DOHH2 (cell line): ENCODE measurements around the gene MKNK2.

ENCODE experiments used
- H3F3A ChIP-seq: fragments of 200-600 bp; sonication (generic), shearing (Covaris generic); 2 replicates; pipeline ENCODE4 v1.6.0; 2016; ENCODE audit warnings: antibody characterized with exemption, mild to moderate bottlenecking; ENCODE audit not compliant: control insufficient read depth, insufficient read depth
- H3K27ac ChIP-seq: fragments of 200-600 bp; sonication (generic); 2 replicates; pipeline ENCODE4 v1.5.1; 2014; ENCODE audit warnings: low read depth, mild to moderate bottlenecking, low read length, moderate library complexity
- H3K27me3 ChIP-seq: fragments of 200-600 bp; sonication (generic); 2 replicates; pipeline ENCODE4 v1.6.1; 2014; ENCODE audit warnings: mild to moderate bottlenecking, low read length, mixed read lengths; ENCODE audit not compliant: control insufficient read depth
- H3K36me3 ChIP-seq: fragments of 200-600 bp; sonication (generic); 2 replicates; pipeline ENCODE4 v1.6.1; 2014; ENCODE audit warnings: mild to moderate bottlenecking, low read length, moderate library complexity, mixed read lengths; ENCODE audit not compliant: control insufficient read depth
- H3K4me1 ChIP-seq: fragments of 200-600 bp; sonication (generic); 2 replicates; pipeline ENCODE4 v1.6.1; 2014; ENCODE audit warnings: mild to moderate bottlenecking, low read length, mixed read lengths; ENCODE audit not compliant: control insufficient read depth
- H3K4me2 ChIP-seq: fragments of 200-600 bp; sonication (generic); 2 replicates; pipeline ENCODE4 v1.6.0; 2014; ENCODE audit warnings: mild to moderate bottlenecking, low read length, moderate library complexity
- H3K4me3 ChIP-seq: fragments of 200-600 bp; sonication (generic); 2 replicates; pipeline ENCODE4 v1.5.1; 2014; ENCODE audit warnings: mild to moderate bottlenecking, low read length, mixed read lengths
- H3K79me2 ChIP-seq: fragments of 200-600 bp; sonication (generic); 2 replicates; pipeline ENCODE4 v1.6.1; 2014; ENCODE audit warnings: mild to moderate bottlenecking, low read length, mixed read lengths; ENCODE audit not compliant: control insufficient read depth
- H3K9me2 ChIP-seq: fragments of 200-600 bp; sonication (generic); replicated peaks from 2 replicates; pipeline ENCODE4 v1.6.1; 2014; ENCODE audit warnings: mild to moderate bottlenecking, low read length, mixed read lengths; ENCODE audit not compliant: control insufficient read depth
- H3K9me3 ChIP-seq: fragments of 200-600 bp; sonication (generic); 2 replicates; pipeline ENCODE4 v1.6.1; 2014; ENCODE audit warnings: antibody characterized with exemption, low read length, mixed read lengths; ENCODE audit not compliant: control insufficient read depth, insufficient read depth
- H4K20me1 ChIP-seq: fragments of 200-600 bp; sonication (generic); 2 replicates; pipeline ENCODE4 v1.6.0; 2014; ENCODE audit warnings: low read depth, mild to moderate bottlenecking, antibody characterized with exemption, low read length, moderate library complexity; ENCODE audit not compliant: control insufficient read depth, insufficient read depth
- CTCF ChIP-seq: fragments of 200-600 bp; sonication (generic); IDR thresholded peaks from one replicate; pipeline ENCODE4 v1.5.1; 2014; ENCODE audit warnings: antibody characterized with exemption, mild to moderate bottlenecking, low read depth, low read length; ENCODE audit not compliant: poor library complexity, severe bottlenecking
- EZH2phosphoT487 ChIP-seq: fragments of 200-600 bp; sonication (generic); IDR thresholded peaks from 2 replicates; pipeline ENCODE4 v1.6.1; 2017; ENCODE audit warnings: borderline replicate concordance, mild to moderate bottlenecking, antibody characterized with exemption, low read length, moderate library complexity, mixed read lengths

Gene MKNK2

GRCh38 chr19:2032296-2032941 lies 18.6 kb downstream of the MKNK2 start:
- no peak overlapping the region for H3K27ac ChIP-seq
- H3K36me3 ChIP-seq = peaks cover 2% of the 10 kb centered on the region; the same call in 1 of the 2 replicates
- H3K4me3 ChIP-seq = no peak overlapping the region
- H3K27me3 ChIP-seq = peaks cover 10% of the 10 kb centered on the region
- H3K4me2 ChIP-seq = no peak overlapping the region
- TF ChIP-seq EZH2phosphoT487 (no peak), CTCF (no peak)
- peaks cover 29% of the 10 kb centered on the region for H3K4me1 ChIP-seq
- H3K9me2 ChIP-seq = no peaks in the 10 kb centered on the region
- H3K9me3 ChIP-seq = no peaks in the 10 kb centered on the region
- H3K79me2 ChIP-seq = no peaks in the 10 kb centered on the region
- peaks cover 16% of the 10 kb centered on the region for H3F3A ChIP-seq
- H4K20me1 ChIP-seq = no peaks in the 10 kb centered on the region

GRCh38 chr19:2027361-2027760 lies 23.7 kb downstream of the MKNK2 start:
- Histone ChIP-seq H3K9me3 (no peaks in the 10 kb centered on the region), H3K27ac (no peak overlapping the region), H3K79me2 (no peaks in the 10 kb centered on the region), H3K4me3 (no peak overlapping the region), H3K9me2 (no peaks in the 10 kb centered on the region), H3K4me1 (peaks cover 8% of the 10 kb centered on the region), H3K4me2 (no peak overlapping the region), H4K20me1 (no peaks in the 10 kb centered on the region), H3F3A (no peaks in the 10 kb centered on the region), H3K27me3 (peaks cover 5% of the 10 kb centered on the region), H3K36me3 (no peaks in the 10 kb centered on the region)
- TF ChIP-seq EZH2phosphoT487 (no peak), CTCF (no peak)

GRCh38 chr19:2026770-2027169 lies 24.3 kb downstream of the MKNK2 start:
- Histone ChIP-seq H3K27ac (no peak overlapping the region), H3F3A (no peaks in the 10 kb centered on the region), H3K9me3 (no peaks in the 10 kb centered on the region), H3K4me3 (no peak overlapping the region), H3K36me3 (no peaks in the 10 kb centered on the region), H3K27me3 (no peaks in the 10 kb centered on the region), H3K79me2 (no peaks in the 10 kb centered on the region), H3K4me1 (peaks cover 4% of the 10 kb centered on the region; the same call in 1 of the 2 replicates), H4K20me1 (no peaks in the 10 kb centered on the region), H3K4me2 (no peak overlapping the region), H3K9me2 (no peaks in the 10 kb centered on the region)
- no peak for TF ChIP-seq EZH2phosphoT487
- TF ChIP-seq CTCF = no peak
